Osteocyte (in vitro differentiated cells): Measurements from ENCODE around the gene TFDP3. TPM values are rescaled to one million over a fixed set of nuclear protein-coding genes. Genes with fewer than 3 reads are reported as not detected.

Experiments
- DNase-seq: peaks from one replicate; pipeline ENCODE4 v3.0.0; 2021; ENCODE audit warnings: mixed read lengths; ENCODE audit not compliant: unreplicated experiment; ENCODE audit errors: extremely low spot score
- H3K27ac Mint-ChIP-seq: one replicate; pipeline ENCODE4 v1.8.0; 2021; ENCODE audit warnings: mild to moderate bottlenecking, mixed read lengths; ENCODE audit not compliant: unreplicated experiment
- H3K27me3 Mint-ChIP-seq: one replicate; pipeline ENCODE4 v1.8.0; 2021; ENCODE audit warnings: mixed read lengths; ENCODE audit not compliant: unreplicated experiment
- H3K36me3 Mint-ChIP-seq: one replicate; pipeline ENCODE4 v1.8.0; 2021; ENCODE audit warnings: mixed read lengths; ENCODE audit not compliant: unreplicated experiment
- H3K4me1 Mint-ChIP-seq: one replicate; pipeline ENCODE4 v1.8.0; 2021; ENCODE audit warnings: mixed read lengths; ENCODE audit not compliant: unreplicated experiment
- H3K4me3 Mint-ChIP-seq: one replicate; pipeline ENCODE4 v1.8.0; 2021; ENCODE audit warnings: mild to moderate bottlenecking, moderate library complexity, mixed read lengths; ENCODE audit not compliant: unreplicated experiment
- H3K9me3 Mint-ChIP-seq: one replicate; pipeline ENCODE4 v1.8.0; 2021; ENCODE audit warnings: mixed read lengths; ENCODE audit not compliant: unreplicated experiment
- total RNA-seq: library from RNA; stranded (reverse); gene quantifications from 2 replicates; pipeline ENCODE4 v1.2.1, GENCODE V29; 2021
- TF ChIP-seq, protein P1 (sequence below): fragments of 200-600 bp; sonication (generic); IDR thresholded peaks from 2 replicates; pipeline ENCODE4 v1.5.0; 2021; ENCODE audit warnings: antibody characterized with exemption, mild to moderate bottlenecking, moderate library complexity

Gene TFDP3
- total RNA-seq, 1 donor from 2014 or later = not detected

GRCh38 chrX:133214301-133214700, 3.9 kb downstream of the TFDP3 start:
- Mint-ChIP-seq H3K27me3 (no peaks in the 10 kb centered on the region), H3K4me1 (no peaks in the 10 kb centered on the region)

GRCh38 chrX:133213117-133213516, 5.0 kb downstream of the TFDP3 start:
- H3K4me1 Mint-ChIP-seq = no peaks in the 10 kb centered on the region
- no peaks in the 10 kb centered on the region for H3K36me3 Mint-ChIP-seq
- H3K9me3 Mint-ChIP-seq = no peaks in the 10 kb centered on the region
- no peaks in the 10 kb centered on the region for H3K27me3 Mint-ChIP-seq
- DNase-seq = no peak
- TF ChIP-seq, protein P1, sequence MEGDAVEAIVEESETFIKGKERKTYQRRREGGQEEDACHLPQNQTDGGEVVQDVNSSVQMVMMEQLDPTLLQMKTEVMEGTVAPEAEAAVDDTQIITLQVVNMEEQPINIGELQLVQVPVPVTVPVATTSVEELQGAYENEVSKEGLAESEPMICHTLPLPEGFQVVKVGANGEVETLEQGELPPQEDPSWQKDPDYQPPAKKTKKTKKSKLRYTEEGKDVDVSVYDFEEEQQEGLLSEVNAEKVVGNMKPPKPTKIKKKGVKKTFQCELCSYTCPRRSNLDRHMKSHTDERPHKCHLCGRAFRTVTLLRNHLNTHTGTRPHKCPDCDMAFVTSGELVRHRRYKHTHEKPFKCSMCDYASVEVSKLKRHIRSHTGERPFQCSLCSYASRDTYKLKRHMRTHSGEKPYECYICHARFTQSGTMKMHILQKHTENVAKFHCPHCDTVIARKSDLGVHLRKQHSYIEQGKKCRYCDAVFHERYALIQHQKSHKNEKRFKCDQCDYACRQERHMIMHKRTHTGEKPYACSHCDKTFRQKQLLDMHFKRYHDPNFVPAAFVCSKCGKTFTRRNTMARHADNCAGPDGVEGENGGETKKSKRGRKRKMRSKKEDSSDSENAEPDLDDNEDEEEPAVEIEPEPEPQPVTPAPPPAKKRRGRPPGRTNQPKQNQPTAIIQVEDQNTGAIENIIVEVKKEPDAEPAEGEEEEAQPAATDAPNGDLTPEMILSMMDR = no peak
- no peak overlapping the region for H3K4me3 Mint-ChIP-seq
- H3K27ac Mint-ChIP-seq = no peak overlapping the region

More at GRCh38 chrX:133214301-133214700, 3.9 kb downstream of the TFDP3 start:
- Mint-ChIP-seq H3K4me3 (no peak overlapping the region), H3K27ac (no peak overlapping the region), H3K36me3 (no peaks in the 10 kb centered on the region), H3K9me3 (no peaks in the 10 kb centered on the region)
- TF ChIP-seq, protein P1 = no peak
- no peak for DNase-seq

GRCh38 chrX:133207751-133208150, 10.4 kb downstream of the TFDP3 start:
- TF ChIP-seq, protein P1 = no peak
- Mint-ChIP-seq H3K36me3 (no peaks in the 10 kb centered on the region), H3K27me3 (peaks cover 11% of the 10 kb centered on the region), H3K27ac (no peak overlapping the region), H3K4me3 (no peak overlapping the region), H3K4me1 (no peaks in the 10 kb centered on the region), H3K9me3 (no peaks in the 10 kb centered on the region)
- DNase-seq = no peak

DNA sequence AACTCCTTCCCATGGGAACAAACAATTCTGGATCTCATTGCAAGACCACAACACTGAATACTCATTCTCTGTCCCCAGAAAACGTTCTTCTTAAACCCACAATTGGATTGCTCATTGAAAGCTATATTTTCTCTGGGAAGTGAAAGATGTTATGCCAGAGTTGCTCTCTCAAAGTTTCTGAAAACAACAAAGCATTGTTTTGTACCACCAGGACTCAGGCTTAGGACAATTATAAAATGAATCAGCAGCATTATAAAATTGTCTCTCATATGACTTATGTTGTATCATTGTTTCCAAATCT, 26.5 kb downstream of the TFDP3 start:
- TF ChIP-seq, protein P1 = no peak
- Mint-ChIP-seq H3K4me1 (no peaks in the 10 kb centered on the region), H3K27me3 (no peaks in the 10 kb centered on the region), H3K27ac (no peak overlapping the region), H3K9me3 (no peaks in the 10 kb centered on the region), H3K36me3 (no peaks in the 10 kb centered on the region), H3K4me3 (no peak overlapping the region)
- DNase-seq = no peak

GRCh38 chrX:133190877-133191738, 27.0 kb downstream of the TFDP3 start:
- no peak for DNase-seq
- Mint-ChIP-seq H3K27me3 (no peaks in the 10 kb centered on the region), H3K4me1 (no peaks in the 10 kb centered on the region), H3K27ac (no peak overlapping the region), H3K9me3 (no peaks in the 10 kb centered on the region), H3K36me3 (no peaks in the 10 kb centered on the region), H3K4me3 (no peak overlapping the region)
- TF ChIP-seq, protein P1 = no peak
